PC-9 (cell line): Measurements from ENCODE around the gene PTPRD.

Experiments used
- EZH2 ChIP-seq: fragments of 200-600 bp; sonication (generic); IDR thresholded peaks from 2 replicates; pipeline ENCODE4 v1.8.0; 2017; ENCODE audit warnings: antibody characterized with exemption, low read depth
- TF ChIP-seq, protein P1 (sequence below): fragments of 200-600 bp; sonication (generic); conservative IDR thresholded peaks from 2 replicates; pipeline ENCODE4 v1.6.1; 2017; ENCODE audit warnings: mixed run types, antibody characterized with exemption, mild to moderate bottlenecking, moderate library complexity

- no peak for TF ChIP-seq EZH2
- TF ChIP-seq, protein P1, sequence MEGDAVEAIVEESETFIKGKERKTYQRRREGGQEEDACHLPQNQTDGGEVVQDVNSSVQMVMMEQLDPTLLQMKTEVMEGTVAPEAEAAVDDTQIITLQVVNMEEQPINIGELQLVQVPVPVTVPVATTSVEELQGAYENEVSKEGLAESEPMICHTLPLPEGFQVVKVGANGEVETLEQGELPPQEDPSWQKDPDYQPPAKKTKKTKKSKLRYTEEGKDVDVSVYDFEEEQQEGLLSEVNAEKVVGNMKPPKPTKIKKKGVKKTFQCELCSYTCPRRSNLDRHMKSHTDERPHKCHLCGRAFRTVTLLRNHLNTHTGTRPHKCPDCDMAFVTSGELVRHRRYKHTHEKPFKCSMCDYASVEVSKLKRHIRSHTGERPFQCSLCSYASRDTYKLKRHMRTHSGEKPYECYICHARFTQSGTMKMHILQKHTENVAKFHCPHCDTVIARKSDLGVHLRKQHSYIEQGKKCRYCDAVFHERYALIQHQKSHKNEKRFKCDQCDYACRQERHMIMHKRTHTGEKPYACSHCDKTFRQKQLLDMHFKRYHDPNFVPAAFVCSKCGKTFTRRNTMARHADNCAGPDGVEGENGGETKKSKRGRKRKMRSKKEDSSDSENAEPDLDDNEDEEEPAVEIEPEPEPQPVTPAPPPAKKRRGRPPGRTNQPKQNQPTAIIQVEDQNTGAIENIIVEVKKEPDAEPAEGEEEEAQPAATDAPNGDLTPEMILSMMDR, result no peak
Measured at GRCh38 chr9:8855046-8855445, 1757.8 kb downstream of the PTPRD start.
